DMS79 treated with DMSO at 0.1 percent for 48 hours (cell line): ENCODE data around the gene SLC23A1.
"Not testable (repeated sequence)": the region's sequence is repeated elsewhere in the genome, so short reads cannot be mapped to it uniquely, and the experiment has no call there.

Experiments used
- DNase-seq: peaks from one replicate; lab custom pipeline; 2025; lab: John Stamatoyannopoulos, UW

The SLC23A1 gene

DNA sequence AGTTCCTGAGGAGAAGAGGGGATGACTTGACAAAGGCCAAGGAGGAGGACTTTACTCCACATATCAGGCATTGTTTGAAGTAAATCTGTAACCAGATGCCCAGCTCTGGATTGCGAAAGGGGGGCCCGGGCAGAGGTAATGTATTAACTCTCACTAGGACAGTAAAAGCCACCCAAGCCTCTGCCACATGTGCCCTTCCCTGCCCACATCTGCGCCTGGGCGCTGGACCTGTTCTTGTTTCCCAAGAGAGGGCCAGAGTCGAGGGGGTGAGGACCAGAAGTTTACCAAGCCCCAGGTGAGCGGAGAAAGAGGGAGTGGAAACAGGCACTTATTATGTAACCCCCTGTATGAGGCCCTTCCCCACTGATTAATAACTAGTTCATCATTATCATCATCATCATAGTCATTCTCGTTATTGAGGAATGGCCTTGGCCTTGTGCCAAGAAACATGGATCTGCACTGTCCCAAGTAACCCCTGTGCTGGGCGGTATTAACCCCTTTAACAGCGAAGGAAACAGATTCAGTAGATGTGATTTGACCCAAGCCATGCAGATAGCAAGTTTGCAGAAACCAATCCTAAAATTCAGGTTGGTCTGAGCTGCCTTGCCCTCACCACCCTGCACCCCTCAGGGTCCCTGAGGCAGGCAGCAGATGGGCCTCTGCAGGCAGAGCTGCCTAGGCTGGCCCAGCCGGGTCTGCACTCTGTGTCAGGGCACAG is at the start of gene SLC23A1:
SLC23A1 (minus strand) TSS at position 23 of the 718 bp plus-strand sequence. CDS start 44 bp downstream, outside the sequence.
- no peak for DNase-seq

DNA sequence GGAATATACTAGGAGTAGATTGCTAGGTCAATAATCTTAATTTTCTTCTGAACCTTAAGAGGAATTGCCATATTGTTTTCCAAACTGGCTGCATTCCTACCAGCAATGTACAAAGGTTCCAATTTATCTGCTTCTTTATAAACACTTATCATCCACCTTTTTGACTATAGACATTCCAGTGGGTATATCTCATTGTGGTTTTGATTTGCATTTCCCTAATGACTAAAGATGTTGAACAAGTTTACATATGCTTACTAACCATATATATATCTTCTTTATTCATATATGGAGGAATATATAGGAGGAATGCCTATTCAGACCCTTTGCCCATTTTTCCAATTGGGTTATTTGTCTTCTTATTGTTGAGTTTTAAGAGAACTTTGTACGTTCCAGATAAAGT is 48.6 kb upstream of the SLC23A1 start:
- no peak for DNase-seq

DNA sequence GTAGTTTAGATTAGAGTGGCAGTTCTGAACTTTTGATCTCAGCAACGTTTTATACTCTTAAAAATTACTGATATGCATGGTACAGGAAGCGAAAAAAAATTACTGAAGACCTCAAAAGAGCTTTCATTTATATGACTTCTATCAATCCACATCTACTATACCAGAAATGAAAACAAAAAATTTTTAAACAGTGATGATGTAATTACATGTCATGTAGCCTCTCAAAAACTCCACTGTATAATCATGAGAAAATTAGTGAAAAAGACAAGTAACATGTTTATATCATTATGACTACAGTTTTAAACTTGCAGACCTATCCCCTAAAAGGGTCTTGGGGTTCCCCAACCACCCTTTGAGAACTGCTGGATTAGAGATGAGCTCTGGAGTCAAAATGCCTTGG is 46.9 kb upstream of the SLC23A1 start:
- DNase-seq = no peak

DNA sequence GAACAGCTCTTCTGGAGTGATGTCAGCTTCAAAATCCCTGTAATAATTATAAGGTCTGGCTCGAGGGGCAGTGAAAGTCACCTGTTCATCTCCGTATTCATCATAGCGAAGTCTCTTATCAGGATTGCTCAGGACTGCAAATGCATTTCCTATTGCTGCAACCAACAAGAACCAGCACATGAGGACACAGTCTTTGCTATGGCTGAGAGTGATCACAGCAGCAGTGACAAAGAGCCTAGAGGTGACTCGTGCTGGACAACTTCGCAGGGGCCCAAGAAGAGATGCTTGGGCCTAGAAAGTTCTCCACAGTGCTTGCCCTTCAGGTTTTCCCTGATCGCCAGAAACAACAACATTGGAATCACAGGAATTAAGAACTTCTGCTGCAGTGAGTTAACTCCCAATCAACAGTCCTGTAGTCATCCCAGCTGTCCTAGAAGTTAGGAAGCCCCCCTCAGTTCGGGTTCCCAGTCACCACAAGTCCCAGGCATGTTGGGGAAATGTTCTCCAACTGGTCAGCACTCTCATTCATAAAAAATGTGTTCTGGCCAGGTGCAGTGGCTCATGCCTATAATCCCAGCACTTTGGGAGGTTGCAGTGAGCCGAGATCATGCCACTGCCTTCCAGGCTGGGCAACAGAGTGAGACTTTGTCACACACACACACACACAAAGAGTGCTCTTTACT is 43.2 kb upstream of the SLC23A1 start:
- DNase-seq = no peak

DNA sequence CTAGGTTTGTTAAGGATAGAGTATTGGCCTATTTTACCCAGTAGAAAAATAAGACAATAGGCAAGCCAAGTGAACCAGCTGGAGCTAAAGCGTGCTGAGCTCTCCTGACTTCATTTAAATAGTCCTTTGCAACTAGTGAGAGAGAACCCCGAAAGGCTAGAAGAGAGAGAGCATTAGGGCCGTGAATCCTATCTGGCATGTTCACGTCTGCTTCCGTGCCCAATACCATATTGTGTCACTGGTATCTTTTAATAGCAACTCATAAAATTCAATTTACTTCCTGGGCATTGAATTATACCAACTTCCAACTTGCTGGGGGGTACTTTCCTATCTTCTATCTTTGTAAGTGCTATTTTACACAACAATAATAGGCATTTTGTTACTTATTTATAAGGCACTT is 42.4 kb upstream of the SLC23A1 start:
- no peak for DNase-seq

DNA sequence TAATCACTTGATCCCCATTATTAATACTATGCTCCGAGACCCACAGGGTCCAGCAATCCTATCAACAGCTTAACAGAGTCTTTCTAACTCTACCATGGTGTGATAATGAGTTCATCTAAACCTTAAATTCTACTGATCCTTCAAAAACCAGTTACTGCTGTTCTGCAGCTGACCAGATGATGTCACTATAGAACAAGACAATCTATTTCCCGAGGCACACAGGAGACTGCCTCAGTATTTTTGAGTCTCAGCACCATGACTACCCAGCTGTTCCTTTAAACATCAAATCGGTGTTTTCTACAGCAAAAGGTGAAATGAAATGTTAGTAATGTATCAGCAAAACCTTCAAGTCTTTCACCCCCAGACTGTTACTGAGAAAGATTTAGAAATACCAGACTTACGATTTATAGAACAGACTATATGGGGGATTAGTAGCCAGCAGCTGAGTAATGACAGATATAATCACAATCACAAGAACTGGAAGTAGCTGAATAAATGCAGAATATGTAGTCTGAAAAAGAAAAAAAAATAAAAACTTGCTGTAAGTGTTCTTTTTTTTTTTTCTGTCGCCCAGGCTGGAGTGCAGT is 39.3 kb upstream of the SLC23A1 start:
- DNase-seq = peak; percentile 13

DNA sequence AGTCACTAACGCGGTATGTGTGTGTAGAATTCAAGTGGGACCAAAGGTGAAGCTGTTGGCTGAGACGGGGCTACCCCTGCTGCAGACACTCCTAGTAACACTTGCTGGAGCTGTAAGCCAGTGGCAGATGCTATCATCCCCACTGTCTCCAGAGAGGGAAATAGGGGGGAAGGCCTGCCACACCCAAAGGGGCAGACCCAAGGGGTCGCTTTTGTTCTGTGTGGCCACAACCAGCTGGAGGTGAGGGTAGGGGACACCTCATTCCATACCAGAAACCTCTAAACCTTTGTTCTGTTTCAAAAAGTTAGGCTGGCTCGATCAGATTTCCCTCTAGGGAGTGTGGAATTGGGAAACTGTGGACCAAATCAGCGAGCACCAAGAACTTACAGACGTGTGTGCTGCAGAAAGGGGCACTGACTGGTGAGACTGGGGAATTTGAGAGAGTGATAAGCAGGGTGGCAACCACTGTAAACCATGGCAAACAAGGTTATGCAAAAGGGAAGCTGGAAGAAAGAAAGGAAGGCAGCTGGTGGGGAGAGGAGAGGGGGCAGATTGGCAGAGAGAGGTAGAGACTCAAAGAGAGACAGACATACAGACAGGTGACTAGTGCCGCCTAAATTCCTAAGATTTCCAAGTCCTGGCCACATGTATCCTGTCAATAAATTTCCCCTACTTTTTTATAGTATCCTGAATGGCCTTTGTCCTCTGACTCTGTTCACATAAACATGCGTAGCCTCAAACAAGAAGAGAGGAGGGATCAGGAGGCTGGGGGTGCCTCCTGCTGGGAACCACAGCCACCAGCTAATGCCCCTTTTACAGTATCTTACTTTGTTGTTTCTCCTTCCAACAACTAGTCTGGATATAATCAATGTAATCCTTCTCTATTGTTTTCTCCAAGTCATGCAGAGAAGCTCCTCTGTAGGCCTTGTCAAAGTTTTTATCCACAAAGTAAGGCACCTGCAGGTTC is 36.4 kb upstream of the SLC23A1 start:
- DNase-seq = no peak

DNA sequence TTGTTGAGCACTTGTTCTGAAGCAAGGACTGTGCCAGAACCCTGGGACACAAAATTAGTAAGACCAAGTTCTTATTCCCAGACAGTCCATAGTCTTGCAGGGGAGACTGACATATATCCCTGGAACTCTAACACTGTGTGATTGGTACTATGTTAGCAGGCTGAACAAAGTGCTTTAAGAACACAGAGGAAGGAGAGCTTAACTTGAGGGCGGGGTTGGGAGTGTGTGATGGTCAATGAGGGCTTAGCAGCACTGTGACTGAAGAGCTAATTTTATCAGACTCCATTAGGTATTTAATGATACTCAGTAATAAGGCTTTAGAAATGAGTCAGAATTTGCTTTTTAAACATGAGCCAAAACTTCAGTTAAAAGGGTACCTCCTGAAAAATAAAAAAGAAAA is 35.7 kb upstream of the SLC23A1 start:
- DNase-seq = no peak

DNA sequence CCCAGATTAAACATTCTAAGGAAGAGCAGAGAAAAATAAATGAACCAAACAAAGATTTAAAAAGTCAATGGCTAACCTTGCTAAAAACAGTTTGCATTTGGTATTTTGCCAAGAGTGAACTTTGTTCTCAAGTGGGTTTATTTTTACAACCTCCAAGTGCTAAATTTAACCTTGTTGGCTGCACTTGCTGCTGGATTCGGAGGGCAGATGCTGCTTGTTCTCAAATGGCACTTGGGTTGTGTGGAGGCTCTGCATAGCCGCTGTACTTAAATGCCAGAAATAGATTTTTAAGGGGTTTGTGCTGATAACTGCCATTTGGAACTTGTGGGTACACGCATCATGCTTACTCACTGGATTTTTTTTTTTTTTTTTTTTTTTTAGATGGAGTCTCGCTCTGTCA is 34.1 kb upstream of the SLC23A1 start:
- DNase-seq = peak; percentile 82

DNA sequence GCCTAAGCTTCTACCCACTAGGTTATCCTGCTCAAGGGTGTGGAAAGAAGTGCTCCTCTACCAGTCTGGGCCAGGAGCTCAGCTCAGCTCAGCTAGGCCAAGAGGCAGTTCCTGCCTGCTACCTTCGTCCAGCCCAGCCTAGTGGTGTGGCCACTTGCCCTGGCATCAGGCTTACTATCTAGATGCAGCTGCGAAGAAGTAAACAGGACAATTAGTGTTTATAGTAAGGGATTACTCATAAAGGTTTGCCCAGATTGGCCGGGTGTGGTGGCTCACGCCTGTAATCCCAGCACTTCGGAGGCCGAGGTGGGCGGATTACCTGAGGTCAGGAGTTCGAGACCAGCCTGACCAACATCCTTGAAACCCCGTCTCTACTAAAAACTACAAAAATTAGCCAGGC is 33.6 kb upstream of the SLC23A1 start:
- no peak for DNase-seq

DNA sequence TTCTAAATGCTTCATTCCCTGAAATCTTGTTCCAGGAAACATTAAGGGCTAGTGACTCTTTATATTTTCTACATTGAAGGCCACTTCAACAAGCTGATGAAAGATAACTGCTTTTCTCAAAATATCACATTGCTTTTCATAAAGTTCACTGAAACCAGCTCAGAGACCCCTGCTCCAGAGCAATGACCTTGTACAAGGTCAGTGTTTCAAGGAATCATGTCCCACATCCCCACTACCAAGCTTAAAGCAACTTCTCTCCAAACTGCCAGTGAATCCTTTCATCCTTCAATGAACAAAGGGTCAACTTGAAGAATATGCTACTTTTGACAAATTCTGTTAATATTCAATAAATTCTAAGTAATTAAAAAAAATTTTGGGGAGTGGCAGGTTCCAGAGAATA is 32.8 kb upstream of the SLC23A1 start:
- DNase-seq = no peak

DNA sequence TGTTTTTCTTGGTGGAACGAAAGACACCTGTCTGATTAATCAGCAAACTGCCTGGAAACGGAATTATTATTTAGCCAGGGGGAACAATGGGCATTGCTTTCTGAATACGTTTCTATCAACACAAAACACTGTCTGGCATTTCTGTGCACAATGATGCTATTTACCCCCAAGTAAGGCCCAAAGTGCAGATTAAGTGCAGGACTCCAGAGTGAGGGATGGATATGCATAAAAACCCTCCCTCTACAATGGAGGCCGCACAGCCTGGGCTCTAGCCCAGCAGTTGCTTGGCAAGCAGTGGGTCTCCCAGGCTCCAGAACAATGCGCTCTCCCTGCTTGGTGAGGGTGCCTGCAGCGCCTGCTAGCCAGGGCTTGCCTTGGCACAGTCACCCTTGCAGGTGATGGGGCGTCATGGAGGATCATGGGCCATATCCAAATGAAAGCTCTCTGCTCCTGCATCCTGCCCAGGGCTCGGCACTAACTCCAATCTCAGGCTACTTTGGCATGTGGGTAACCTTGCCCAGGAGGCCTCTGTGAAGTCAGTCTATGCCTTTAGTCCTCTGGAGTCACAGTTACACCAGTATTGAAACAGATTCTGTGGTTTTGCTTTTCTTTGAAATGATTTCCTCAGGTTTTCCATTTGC is 32.2 kb upstream of the SLC23A1 start:
- no peak for DNase-seq

DNA sequence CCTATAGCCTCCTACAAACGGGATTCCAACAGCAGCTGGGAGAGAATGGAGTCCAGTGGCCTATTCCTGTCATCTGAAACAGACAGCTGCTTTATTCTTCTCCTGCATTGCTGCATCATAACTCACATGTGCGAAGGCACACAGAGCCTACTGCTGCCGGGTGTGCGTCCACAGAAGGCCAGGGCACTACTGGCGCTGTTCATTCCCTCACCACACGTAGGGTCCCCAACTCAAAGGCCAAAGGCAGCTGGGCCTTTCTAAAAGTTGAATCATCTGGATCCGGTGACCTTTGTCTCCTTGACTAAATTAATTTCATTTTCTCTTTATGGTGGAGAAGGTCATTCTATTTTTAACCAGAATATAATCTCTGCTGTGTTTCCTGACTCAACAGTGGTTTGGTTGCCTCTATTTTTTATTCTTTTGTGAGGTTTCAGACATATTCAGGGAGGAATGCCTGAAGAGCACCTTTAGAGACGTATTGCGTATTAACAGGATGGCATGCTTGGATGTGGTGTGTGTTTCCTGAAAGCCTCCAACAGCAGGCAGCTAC is 31.6 kb upstream of the SLC23A1 start:
- no peak for DNase-seq

DNA sequence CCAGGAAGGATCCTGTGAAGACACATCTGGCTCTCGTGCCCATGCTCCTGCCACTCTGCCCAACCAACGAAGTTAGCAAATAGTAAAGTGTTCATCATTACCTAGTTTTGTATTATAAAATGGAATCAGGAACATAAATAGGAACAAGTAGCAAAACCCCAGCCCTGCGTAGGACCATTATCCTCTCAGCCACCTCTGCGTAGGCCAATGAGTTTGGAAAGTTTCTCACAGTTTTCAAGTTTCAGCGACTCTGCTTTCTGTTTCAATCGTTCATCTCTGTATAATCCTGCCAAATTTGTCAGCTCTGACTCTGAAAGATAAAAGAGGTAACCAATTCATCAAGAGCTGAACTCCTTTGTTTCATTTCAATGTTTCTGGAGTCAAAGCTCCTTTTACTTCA is 30.9 kb upstream of the SLC23A1 start:
- DNase-seq = no peak

DNA sequence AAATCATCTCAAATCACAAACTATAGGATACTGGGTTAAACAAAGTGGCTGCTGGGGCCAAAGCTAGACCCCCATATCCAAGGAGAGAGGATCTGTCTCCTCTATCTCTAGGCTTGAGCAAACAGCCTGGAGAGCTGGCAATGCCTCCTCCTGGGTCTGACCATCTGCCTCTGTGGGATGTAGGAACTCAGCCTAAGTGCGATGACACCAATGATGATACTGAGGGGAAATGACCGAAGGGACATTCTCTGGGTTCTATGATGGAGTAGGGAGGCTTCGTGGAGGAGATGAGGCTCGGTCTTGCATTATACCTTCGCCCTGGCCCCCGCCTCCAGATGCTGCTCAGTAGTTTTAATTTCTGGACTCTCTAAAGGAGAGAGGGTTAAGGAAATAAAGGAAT is 30.1 kb upstream of the SLC23A1 start:
- DNase-seq = no peak

DNA sequence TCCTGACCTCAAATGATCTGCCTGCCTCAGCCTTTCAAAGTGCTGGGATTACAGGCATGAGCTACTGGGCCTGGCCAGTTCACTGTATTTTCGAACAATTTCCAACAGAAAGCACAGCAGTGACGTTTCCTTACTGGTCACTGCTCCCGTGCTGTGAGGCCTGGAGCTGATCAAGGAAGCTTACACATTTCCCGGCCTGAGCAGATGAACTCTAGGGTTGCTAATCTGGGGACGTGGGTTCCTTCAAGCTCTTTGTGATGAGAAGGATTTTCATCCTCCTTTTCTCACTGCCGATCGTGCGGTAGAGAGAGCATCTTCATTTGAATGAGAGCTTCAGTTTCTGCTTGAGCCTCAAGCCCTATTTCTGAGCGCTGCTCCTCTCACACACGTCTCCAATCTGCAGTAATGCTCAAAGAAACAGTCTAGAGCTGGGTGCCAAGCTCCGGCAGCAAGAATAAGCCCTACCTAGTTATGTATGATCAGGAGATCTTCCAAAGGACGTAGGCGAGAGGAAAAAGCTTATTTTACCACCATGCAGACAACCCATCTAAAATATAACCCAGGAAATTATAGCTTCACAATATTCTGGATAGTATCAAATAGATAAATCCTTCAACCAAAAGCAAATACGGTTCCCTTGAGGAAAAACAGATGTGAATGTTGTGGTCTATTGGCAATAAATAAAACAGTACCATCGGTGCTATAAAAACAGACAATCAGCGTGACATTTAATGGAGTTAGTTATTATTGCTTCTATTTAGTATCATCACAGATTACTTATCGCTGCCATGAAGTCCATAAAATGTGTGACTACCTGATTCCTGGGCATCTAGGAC is 28.1 kb upstream of the SLC23A1 start:
- DNase-seq = no peak

DNA sequence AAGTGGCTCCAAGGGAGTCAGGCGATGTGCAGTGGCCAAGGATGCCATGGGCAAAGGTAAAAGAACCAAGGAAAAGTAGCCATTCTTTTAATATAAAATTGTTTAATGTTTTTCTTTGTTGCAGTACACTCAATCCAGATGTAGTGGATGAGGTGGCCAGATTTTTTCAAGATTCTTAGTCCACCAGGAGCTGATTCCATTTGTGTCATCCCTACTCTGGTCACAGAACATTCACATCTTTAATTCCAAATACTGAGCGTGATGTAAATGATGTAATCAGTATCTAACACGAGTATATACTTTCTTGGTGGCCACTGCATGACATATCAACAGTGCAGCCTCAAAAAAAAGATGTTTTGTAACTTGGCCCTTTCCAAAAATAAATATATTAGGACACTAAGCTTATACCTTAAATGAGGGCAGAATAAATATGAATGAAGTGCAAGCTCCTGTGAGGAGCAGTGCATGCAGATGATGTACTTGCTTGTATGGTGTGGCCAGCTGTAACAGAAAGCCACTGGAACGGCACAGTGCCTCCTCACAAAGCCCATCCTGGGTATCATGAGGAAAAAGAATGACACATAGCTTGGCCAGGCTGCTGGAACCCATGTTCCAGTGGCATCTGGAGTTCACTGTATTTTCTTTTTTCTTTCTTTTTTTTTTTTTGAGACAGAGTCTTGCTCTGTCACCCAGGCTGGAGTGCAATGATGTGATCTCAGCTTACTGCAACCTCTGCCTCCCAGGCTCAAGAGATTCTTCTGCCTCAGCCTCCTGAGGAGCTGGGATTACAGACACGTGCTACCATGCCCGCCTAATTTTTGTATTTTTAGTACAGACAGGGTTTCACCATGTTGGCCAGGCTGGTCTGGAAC is 27.3 kb upstream of the SLC23A1 start:
- no peak for DNase-seq

DNA sequence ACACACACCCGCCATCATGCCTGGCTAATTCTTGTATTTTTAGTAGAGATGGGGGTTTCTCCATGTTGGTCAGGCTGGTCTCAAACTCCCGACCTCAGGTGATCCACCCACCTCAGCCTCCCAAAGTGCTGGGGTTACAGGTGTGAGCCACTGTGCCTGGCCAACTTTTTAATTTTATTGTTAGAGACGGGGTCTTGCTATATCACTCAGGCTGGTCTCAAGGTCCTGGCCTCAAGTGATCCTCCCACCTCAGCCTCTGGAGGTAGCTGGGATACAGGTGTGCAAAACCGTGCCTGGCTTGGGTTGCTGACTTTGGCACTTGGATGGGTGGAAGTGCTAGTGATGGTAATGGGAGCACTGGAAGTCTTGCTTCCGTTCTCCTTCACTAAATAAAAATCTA is 26.0 kb upstream of the SLC23A1 start:
- DNase-seq = not testable (repeated sequence)

DNA sequence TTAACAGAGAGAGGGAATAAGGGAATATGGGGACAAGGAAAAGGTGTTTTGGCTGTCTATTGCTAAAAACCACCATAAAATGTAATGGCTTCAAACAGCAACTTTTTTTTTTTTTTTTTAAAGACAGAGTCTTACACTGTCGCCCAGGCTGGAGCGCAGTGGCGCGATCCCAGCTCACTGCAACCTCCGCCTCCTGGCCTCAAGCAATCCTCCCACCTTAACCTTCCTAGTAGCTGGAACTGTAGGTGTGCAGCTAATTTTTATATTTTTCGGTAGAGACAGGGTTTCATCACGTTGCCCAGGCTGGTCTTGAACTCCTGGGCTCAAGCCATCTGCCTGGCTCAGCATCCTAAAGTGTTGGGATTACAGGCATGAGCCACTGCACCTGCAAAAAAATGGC is 25.1 kb upstream of the SLC23A1 start:
- no peak for DNase-seq

DNA sequence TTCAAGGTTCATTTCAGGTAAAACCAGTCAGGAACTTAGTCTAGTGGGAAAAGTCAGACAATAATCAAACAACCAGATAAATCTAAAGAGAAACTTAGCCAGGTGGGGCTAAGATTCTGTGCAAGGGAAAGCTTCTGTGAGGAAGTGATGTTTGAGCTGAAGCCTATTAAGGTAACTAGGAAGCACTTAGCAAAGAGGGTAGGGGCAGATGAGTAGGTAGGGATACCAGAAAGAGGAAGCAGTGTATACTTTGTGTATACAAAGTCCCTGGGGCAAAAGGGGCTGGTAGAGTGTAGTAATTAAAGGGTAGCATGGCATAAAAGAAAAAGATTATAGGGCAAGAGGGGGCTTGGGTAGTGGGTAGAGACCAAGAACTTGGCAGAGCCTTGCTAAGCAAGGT is 24.4 kb upstream of the SLC23A1 start:
- DNase-seq = no peak
